HG02943 (cell line): ENCODE data around the gene ATF1.
A peak's percentile ranks its signal among the peaks of the same experiment; 100 is the strongest.

Experiments used
- ATAC-seq: cut with Tn5 transposase; IDR thresholded peaks from one replicate; pipeline ENCODE4 v1.9.1; 2021; ENCODE audit warnings: mild to moderate bottlenecking, low read depth, moderate library complexity; ENCODE audit not compliant: unreplicated experiment

ATF1 gene

DNA sequence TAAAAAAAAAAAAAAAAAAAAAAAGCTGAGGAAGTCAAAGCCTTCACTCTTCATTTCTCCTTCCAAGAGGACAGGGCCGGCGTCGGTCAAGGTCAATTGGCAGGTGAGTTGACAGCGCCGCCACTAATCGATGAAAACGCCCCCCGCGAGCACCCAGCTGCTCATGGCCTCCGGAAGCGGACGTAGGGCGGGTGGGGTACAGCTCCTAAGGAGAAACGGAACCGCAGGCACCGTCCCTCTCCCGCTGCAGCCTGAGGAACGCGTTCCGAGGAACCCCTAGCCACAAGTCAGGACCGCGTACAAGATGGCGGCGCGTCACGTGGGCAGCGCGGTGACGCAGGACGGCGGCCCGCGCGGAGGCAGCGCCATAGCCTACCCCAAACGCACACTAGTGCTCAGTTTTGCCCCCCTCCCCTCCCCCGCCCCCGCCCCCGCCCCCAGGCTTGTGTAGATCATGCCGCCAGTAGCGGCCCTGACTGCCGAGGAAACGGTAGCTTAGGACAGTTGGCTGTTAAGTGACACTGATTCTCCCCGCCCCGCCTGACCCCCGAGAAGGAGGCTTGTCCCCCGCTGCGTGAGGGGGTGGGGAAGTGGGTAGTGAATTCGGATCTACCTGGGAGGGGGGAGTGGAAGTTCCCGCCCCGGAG lies at the start of gene ATF1:
TSS of gene ATF1 (plus strand) at position 463 of the 647 bp plus-strand sequence. CDS start 16,045 bp downstream, outside the sequence.
- ATAC-seq: peak; percentile 65

DNA sequence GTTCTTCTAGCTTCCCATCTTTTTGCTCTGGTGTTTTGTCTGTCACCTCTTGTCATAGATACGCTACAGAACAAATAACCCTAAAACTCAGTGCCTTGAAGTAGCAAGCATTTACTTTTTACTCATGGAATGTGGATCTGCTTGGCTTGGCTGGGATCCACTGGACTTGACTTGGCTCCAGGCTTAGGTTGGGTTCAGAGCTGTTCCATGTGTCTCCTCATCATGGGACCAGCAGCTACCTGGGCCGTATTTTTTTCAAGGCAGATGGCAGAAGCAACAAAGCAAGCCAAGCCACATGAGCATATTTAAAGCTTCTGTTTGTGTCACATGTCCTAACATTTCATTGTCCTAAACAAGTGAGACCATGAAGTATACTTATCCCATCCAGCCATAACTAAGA lies 48.7 kb upstream of the ATF1 start:
- no peak for ATAC-seq

DNA sequence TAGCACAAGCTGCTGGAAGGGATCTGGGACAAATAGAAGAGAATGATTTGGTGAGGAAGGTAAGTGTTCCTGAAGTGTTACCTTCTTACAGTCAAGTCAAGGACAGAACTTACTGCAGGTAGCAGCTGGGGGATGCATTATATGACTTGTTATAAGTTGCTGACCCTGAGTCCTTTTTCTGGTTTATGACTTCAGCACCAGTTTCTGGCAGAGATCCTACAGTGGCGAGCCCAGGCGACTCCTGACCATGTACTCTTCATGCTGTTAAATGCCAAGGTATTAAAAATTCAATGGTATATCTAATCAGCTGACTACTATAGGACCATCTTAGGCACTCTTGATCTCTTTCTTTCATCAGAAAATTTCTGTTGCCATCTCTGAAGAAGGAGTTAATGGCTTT lies 45.1 kb upstream of the ATF1 start:
- ATAC-seq: no peak

DNA sequence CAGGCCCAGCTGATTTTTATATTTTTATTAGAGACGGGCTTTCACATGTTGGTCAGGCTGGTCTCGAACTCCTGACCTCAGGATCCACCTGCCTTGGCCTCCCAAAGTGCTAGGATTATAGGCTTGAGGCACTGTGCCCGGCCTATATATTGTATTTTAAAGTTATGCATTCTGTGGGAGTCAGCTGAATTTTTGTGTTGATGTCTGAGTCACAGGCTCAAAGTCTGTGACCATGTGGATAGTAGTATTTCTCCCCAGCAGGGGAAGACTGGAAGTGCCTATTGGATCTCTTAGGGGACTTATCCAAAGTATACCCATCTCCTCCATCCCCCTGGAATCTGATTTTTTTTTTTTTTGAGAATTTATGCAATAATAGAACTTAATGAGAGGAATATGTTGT lies 43.8 kb upstream of the ATF1 start:
- no peak for ATAC-seq

DNA sequence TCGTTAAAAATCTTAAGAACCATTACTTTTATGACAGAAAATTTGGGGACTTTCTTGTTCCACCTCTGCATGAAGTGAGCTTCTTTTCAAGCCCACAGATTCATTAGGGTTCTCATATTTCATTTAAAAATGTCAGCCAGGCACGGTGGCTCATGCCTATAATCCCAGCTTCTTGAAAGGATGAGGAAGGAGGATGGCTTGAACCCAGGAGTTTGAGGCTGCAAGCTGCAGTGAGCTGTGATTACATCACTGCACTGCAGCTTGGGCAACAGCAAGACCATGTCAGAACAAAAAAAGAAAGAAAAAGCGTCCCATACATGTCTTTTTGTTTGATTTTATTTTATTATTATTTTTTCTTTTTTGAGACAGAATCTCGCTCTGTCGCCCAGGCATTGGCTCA lies 43.4 kb upstream of the ATF1 start:
- no peak for ATAC-seq

DNA sequence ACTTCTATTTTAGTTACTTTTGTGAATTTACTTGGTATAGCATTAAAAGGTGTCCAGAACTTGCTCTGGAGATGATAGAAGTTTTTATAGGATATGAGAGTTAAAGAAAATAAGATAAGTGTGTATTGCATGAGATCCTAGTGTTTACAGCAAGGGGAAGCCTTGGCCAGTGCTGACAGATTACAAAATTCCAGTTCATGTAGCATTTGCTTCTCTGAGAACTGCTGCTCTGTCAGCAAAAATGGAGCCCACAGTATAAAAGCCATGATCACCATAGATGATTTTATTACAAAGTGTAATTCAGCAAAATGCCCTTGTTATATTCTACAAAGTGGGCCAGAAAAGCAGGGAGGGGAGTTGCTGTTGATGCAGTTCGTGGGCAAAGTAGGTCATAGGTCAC lies 40.0 kb upstream of the ATF1 start:
- ATAC-seq: no peak

DNA sequence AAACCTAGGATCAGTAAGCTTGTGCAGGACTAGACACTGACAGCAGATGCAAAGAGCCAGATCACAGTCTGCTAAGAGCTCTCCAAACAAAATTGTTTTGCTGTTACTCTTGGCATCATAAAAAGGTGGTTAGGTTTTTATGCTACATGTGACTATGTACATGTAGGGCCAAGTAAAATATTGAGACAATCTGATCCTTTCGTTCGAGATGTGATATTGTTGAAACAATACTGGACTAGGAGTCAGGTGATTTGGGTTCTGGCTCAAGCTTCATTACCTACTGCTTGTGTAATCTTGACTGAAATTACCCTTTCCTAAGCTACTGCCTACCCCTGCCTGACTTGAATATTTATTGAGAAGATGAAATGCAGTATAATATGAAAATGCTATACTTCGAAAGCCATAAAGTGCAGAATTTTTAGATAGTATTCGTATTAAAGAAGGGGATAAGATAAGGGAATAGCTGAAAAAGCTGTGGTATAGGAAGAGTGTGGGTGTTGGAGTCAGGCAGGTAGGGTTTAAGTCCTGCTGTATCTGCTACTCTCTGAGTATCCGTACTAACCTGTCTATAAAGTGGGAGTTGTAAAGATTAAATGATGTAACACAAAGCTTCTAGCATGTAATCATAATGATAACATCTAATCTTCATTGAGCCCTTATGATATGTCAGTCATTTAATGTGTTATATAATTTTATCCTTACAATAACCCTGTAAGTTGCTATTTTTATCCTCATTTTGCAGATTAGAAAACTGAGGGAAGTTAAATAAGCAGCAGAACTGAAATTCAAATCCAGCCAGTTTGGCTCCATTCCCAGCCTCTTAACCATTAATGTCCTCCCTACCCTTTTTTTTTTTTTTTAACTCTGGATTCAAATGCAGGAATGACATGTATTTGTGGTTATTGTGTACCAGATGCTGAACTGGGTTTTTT lies 38.6 kb upstream of the ATF1 start:
- no peak for ATAC-seq

DNA sequence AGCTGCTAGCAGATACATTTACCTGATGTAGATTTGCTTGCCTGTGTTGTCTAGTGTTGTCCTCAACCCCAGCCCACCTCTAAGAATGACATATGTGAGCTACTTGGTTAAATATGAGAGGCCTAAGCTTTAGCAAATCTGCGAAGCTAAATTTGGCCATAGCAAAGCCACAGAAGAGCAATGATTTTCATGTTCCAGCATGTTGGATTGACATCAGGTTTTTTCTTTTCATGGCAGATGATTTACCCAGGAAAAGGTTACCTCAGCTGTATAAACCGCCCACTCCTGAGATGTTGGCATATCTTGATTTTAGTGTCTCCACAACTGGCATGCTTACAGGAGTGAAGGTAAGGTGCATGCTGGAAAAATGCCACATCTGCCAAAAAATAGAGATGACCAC lies 36.4 kb upstream of the ATF1 start:
- no peak for ATAC-seq

DNA sequence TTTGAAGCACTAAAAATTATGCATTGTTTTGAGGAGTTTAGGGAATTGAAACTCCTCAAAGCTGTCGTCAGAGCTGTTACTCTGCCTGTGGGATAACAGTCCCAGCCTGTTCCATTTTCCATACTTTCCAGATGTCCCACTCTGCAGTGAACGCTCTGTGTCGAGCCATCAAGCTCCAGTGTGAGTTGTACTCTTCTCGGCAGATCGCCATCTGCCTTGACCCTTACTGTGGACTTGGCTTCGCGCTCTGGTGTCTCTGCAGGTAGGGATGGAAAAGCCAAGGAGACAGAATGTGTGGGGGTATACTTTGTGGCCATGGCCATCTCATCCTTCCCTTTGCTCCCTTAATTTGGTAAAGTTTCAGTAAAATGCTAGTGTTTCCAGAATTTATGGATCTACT lies 35.5 kb upstream of the ATF1 start:
- ATAC-seq: no peak

DNA sequence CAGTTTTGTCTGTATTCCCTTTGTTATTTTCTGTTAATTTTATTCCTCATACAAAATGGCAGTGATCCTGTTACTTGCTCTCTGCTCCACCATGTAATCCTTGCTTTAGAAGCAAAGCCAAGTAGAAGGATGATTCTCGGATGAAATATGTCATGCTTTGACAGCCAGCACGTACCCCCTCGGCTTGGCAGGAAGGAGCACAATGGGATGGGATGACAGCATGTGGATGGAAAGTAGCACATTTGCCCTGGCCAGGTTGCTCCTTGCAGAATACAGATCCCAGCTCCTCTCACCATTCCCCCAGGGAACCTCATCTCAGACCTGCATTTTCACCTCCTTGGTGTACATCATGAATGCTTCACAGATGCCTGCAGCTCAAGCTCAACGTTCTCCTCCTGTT lies 35.1 kb upstream of the ATF1 start:
- no peak for ATAC-seq

DNA sequence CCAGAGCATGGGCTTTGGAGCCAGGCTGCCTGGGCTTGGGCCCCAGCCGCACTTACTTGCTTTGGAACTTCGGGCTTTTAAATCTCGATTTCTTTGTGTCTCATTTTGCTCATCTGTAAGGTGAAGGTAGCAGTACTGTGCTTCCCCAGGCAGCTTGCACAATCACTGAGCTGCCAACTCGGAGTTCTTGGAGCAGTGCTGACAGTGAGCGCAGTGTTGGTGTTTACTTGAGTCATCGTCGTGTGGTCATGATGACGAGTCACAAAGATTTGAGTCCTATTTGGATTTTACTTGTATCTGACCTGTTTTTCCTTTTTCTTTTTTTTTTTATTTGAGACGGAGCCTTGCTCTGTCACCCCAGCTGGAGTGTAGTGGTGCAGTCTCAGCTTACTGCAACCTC lies 31.3 kb upstream of the ATF1 start:
- ATAC-seq: no peak

DNA sequence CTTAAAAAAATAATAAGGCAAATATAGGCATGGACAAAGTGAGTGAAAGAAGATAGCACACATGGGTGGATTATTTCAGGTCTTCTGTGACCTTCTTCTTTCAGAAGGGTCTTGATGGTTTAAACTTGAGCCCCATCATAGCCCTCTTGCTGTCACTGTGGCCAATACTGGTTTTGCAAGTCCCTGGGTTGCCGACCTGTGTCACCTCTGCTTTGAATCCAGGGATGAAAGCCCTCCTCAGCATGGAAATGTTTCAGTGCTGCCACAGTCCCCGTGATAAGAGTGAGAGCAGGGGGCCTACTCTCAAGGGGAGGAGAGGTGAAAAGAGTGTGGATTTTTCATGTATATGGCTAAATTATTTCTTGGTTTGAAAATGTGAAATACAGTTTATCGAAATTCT lies 30.2 kb upstream of the ATF1 start:
- no peak for ATAC-seq

DNA sequence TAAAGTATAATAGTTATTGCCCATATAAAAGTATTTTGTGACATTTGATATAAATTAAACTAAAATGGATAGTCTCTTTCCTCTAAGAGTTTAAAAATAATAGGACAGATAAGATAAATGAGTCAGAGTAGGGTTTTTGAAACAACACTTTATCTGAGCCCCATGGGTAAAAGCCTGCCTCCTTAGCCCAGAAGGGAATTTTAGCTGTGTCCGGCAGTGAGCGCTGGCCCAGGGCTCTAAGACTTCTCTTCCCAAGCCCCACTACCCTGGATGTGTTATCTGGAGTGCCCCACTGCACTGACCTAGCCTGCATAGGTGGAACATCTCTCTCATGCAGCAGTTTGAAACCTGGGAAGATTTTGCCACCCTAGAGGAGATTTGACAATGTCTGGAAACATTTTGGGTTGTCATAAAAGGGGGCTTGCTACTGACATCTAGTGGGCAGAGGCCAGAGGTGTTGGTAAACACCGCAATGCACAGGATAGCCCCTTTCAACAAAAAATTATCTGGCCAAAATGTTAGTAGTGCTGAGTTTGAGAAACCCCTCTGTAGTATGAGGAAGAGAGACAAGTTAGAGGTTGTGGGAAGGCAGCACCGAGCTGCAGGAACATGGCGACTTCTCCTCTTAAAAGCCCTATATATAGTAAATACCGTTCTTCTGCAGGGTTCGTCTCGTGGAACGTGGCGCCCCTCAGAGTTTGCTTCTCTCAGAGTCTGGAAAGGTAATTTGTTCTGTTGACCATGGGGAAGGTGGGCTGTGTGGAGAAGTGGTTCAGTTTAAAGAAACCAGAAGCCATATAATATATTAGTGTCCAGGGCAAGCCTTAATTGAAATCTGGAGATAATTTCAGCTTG lies 29.3 kb upstream of the ATF1 start:
- ATAC-seq: no peak

DNA sequence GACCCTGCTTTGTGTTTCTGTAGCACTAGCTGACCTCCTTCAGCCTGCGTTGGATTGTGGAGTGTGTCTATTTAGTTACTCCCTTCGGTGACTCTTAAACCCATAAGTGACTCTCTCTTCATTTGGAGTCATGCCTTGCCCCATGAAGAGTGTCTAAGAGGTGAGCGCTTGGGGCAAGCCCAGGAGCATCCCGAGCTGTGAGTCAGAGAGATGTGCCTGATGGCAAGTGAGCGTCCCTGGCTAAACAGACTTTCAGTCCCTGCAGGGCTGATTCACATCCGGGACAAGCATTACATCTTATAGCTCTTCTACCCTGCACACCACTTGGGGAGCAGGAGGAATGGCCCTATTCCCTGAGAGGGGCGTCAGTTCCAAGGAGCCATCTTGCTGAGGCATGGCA lies 24.3 kb upstream of the ATF1 start:
- ATAC-seq: no peak

DNA sequence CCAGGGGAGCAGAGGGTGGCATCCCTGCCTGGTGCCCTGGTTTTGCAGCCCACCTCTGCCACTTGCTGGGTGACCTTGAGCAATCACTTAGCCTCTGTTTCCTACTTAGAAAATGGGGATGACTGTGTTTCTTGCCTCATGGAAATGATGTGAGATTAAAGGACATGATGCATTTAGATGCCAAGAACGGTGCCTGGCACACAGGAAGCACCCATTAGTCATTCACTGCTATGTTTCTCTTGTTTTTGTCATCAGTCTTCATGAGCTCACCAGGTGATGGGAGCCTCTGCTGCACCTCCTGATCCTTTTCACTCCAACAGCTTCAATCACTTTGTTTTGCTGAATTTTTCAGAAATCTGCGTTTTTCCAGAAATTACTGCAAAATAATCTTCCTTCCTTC lies 23.6 kb upstream of the ATF1 start:
- no peak for ATAC-seq

DNA sequence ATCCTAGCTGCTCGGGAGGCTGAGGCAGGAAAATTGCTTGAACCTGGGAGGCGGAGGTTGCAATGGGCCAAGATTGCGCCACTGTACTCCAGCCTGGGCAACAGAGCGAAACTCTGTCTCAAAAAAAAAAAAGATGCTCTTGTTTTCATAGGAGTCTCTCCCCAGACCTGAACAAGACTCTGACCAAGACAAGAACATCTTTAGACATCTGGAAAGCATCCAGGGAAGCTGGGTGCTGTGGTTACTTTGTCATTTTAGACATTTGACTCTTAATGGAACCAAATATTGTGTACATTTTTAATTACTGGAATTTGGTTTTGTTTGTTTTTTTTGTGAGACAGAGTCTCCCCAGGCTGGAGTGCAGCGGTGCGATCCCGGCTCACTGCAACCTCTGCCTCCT lies 21.1 kb upstream of the ATF1 start:
- no peak for ATAC-seq

DNA sequence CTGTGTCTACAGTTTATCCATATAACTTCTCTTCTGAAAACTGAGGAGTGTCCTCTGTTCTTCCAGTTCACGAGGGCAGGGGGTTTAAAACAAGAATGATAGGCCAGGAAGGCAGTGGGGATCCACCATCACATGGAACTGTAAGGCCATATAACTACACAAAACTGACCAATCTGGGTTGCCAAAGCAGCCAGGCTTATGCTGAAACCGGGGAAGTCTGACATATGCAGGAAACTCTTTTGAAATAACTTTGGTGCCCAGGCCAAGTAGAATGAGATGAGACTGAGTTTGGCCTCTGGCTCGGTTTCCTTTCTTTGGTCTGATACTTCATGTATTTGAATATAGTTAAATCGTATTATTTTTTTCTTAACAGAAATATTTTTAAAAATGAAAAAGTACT lies 18.0 kb upstream of the ATF1 start:
- no peak for ATAC-seq

DNA sequence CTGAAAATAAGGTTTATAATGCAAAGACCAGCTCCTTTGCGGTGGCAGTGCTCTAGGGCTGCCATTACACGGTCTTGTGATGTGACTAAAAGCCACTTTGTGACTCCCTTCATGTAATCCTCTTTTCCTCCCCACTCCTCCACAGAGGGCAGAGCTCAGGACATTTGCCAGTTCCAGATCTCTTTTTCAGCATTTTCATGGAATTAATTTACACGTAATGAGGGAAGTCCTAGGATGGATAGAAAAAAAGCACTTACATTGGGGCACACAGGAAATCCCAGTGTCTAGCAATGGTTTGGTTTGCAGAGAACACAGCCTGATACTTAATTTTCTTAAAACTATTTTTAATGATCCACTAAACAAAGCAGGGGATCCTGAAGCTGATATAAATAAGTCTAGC lies 17.5 kb upstream of the ATF1 start:
- ATAC-seq: no peak

DNA sequence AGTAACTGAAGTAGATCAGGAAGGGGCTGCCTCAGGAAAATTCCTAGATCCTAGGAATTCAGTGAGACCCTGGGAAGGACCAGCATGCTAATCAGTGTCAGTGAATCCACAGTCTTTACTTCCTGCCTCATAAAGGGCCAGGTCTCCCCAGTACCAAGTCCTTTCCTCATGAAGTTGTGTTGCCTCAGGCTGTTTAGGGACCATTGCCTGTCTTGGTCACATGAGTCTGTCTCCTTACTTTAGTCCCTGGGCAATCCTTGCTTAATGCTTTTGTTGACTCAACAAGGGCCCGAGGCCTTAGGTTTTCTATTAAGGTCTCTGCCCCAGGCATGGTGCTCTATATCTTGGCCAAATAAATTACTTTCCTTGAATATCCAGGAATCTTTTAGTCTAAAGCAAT lies 16.1 kb upstream of the ATF1 start:
- no peak for ATAC-seq

DNA sequence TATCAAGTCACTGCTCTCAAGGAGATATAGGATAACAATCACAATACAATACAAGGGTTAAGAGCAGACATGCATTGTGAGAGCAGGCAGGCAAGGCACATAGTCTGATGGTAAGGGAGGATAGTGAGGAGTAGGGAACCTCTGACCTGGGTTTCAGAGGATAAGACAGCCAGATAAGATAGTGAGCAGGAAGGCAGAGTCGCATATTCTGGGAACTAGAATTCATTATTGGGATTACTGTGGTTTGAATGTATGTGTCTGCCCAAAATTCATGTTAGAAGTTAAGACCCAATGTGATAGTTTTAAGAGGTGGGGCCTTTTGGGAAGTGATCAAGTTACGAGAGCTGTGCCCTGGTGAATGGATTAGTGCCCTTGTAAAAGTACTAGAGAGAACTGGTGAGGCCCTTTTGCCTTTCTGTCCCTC lies 14.4 kb upstream of the ATF1 start:
- ATAC-seq: no peak

DNA sequence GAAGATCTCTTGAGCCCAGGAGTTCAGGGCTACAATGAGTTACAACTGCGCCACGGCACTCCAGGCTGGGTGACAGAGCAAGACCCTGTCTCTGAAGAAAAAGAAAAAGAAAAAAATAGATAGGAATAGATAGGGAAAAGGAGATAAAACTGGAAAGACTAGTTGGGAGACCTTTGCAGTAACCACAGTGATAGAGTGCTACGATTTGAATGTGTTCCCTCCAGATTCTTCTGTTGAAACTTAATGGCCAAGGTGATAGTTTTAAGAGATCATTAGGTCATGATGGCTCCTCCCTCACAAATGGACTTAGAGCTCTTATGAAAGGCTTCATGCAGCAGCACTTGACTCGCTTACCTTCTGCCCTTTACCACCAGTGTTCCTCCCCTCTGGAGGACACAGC lies 13.5 kb upstream of the ATF1 start:
- ATAC-seq: no peak
